ENCODE data around the gene GALR3.

GRCh38 chr22:37844904-37845329, 21.7 kb downstream of the GALR3 start:
- TF ChIP-seq CTCF (IDR thresholded peaks at IDR 0.05; ENCODE audit: insufficient read depth, low read depth, low read length), result no peak
- TF ChIP-seq EZH2 (IDR thresholded peaks at IDR 0.05; ENCODE audit: insufficient read depth, low read length), result no peak

Data from astrocyte (in vitro differentiated cells and primary cell).